Skin epidermis (tissue), 12 donors: Measurements from ENCODE around the gene RUNX1.

Experiments
- H3K27ac ChIP-seq, 21 experiments: fragments of 200-600 bp; sonication (generic) in 11 of 21; one replicate each; pipeline ENCODE4 v1.5.0; 2020; ENCODE audit warnings: mild to moderate bottlenecking in 3 of 21, inconsistent platforms in 2 of 21, moderate library complexity in 2 of 21
- H3K4me3 ChIP-seq, 7 experiments: fragments of 200-600 bp; sonication (generic) in 2 of 7; one replicate each; pipeline ENCODE4 v1.5.0; 2020; ENCODE audit warnings: inconsistent platforms in 2 of 7, mild to moderate bottlenecking in 2 of 7, moderate library complexity in 1 of 7

Gene RUNX1

DNA sequence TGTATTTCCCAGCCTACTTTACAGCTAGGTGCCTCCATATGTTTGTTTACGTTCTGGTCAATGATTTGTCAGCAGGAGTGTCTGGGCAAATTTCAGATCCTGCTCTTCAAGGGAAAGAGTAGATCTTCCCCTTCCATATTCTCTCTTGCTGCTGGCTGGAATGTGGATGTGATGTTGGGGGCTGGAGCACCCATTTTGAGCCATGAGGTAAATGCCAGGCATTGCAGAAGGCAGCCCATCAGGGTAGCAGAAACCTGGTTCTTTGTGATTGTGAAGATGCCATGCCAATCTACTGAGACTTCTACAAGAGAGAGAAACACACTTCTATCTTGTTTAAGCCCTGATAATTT, 25.1 kb downstream of the RUNX1 start:
- no peak overlapping the region for H3K4me3 ChIP-seq
- H3K27ac ChIP-seq: peak overlapping the region in 2 of 21 experiments; percentile 43 to 84

DNA sequence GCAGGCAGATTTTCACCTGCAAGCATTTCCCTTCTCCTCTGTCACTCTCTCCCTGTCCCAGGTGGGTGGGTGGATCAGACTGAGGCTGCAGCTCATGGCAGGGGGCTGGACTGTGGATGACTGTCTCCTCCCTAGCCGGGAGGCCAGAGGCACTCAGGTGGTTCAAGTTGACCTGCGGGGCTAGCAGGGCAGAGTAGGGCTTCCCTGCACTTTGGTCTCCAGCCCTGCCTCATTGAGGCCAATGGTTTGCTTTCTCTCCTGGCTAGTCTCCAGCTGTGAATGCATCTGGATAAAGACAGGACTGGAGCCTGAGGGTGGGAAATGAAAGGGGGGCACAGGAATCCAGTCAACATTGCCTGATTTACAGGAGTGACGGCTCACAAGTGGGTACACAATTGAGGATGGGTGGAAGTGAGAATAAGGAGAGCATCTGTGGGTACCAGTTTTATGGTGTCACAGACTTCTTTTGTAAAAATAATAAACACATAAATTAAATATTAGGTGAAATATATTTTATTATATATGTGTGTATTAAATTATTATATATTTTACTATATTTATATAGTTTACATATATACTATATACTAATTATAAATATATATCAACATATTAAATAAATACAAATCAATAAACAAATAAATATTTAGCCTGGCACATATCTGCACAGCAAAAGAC, 25.6 kb downstream of the RUNX1 start:
- peak overlapping the region in 4 of 21 experiments; percentile 10 to 62 (median 46) for H3K27ac ChIP-seq
- no peak overlapping the region for H3K4me3 ChIP-seq

DNA sequence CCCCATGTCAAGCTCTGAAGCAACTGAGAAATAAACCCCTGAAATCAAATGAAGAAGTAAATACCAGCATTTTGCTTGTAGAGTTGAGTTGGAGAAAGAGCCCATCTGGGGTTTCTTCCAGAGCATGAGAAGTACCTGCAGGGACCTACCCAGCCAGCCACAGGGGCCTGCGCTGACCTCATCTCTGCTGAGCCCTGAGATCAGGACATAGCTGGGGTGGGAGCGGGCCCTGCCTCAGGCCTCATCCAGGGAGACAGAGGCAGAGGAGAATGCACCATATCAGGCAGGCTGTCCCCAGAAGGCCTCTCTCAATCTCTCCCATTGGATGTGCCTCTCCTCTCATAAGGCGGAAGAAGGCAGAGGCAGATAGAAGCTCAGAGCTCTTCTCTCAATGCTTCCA, 27.6 kb downstream of the RUNX1 start:
- Histone ChIP-seq H3K27ac (peak overlapping the region in 10 of 21 experiments; percentile 13 to 79 (median 46)), H3K4me3 (no peak overlapping the region)

DNA sequence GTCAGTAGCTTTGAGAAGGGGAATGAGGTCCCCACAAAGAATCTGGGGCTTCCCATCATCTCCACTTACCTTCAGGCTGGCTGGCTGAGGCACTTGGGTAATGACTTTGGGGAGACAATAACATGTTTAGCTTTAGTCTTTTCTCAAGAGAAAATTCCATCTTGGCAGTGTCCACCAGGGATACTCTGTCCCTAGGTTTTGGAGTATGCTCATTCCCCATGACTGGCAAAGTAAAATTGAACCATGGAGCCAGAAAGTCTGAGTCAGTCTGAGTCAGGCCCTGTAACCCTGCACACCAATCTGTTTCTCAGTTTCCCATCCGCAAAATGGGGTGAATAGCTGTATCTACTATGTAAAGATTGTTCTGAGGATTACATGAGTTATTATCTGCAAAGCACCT, 28.2 kb downstream of the RUNX1 start:
- Histone ChIP-seq H3K4me3 (no peak overlapping the region), H3K27ac (peak overlapping the region in 3 of 21 experiments; percentile 39 to 79 (median 59))

DNA sequence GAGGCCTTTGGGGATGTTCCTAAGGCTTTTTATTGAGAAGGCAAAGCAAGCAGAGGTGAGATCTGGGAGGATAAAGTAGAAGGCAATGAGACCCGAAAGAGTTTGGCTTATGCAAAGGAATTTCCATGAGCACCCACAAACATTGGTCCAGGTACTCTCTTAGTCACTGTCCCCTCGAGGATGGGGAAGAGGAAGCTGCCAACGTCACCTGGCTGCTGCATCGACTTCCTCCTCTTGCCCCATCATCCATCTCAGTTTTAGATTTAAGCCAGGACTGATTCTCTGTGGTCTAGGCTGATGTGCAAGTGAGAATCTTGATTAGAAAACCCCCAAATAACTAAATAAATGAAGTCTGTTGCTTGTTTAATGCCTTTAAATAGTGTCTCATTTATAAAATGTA, 28.7 kb downstream of the RUNX1 start:
- Histone ChIP-seq H3K4me3 (no peak overlapping the region), H3K27ac (peak overlapping the region in 3 of 21 experiments; percentile 6 to 59 (median 39))

DNA sequence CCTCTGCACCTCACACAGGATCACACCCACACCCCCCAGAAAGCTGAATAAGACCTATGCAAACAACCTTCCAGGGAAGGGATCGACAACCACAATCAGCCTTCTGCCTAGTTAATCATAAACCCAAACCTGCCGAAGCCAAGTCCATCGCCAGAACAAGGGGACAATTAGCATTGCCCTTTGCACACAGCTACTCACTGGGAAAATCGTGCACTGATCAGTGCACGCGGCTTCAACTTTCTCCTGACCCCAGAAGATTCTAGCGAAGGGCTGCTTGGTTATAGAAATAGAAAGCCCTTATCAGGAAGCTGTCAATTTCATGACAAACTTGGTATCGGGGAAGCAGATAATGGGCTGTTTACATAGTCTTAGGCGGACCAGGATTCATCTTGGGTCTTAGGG, 29.5 kb downstream of the RUNX1 start:
- no peak overlapping the region for H3K27ac ChIP-seq
- no peak overlapping the region for H3K4me3 ChIP-seq

DNA sequence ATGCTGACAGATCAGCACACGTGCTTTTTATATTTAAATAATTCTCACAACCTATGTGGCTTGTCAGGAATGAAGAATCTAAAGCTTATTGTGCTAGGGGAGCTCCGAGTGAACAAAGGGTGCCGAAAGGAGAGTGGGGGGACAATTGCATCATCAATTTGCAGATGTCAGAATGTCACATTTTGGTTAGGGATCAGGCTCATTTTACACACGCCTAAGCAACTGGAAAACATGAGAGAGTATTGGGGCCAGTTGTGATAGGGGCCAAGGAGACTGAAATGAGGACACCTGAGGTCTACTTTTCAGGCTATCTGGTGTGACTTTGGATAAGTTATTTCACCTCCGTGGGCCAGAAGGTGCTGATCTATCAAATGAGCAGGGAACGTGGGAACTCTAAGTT, 31.8 kb downstream of the RUNX1 start:
- Histone ChIP-seq H3K27ac (no peak overlapping the region), H3K4me3 (no peak overlapping the region)

DNA sequence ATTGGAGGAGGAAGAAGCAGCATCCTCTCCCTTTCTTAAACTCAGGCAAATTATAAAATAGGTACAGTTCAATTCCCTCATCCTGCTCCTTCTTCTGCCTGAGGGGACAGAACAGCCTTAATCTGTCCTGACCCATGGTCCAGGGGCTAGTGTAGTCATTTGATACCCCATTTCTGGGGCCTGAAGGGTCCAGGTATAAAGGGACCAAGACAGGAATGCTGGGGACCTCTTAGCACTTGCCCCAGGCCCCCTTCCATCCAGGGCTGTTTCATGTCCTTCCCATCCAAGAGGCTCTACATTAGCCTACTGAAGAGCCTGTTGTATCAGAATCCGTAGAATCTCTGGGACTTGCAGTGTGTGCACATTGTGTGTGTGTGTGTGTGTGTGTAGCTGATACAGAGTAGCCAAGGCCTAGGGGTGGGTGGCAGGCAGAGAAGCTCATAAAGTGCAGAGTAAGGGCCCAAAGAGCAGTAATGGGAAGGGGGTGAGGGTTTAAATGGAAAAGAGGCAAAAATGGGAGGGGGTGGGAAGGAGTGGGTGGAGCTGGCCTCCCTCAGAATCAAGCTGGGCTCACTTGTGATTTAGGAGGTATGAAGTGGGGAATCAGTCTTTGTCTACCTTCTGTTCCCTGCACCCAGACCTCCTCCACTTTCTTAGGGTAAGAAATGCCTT, 32.4 kb downstream of the RUNX1 start:
- no peak overlapping the region for H3K27ac ChIP-seq

DNA sequence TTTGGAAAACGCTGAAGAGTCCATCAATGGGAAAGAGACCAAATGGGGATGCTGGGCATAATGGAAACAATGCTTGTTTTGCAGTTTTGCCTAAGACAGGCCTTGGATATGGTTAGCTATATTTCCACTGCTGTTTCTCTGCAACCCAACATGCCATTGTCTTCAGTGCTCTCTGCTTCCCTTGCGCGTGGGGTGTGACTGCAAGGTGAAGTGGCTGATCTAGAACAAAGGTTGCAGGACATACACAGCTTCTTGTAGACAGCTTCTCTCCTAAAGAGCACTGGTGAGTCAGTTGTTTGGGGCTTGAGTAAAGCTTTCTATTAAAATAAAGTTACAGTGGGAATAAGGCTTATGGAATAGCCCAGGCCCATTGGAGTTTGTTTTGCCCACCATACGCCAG, 33.0 kb downstream of the RUNX1 start:
- Histone ChIP-seq H3K4me3 (no peak overlapping the region), H3K27ac (no peak overlapping the region)

More for the DNA sequence above, 32.4 kb downstream of the RUNX1 start:
- no peak overlapping the region for H3K4me3 ChIP-seq

DNA sequence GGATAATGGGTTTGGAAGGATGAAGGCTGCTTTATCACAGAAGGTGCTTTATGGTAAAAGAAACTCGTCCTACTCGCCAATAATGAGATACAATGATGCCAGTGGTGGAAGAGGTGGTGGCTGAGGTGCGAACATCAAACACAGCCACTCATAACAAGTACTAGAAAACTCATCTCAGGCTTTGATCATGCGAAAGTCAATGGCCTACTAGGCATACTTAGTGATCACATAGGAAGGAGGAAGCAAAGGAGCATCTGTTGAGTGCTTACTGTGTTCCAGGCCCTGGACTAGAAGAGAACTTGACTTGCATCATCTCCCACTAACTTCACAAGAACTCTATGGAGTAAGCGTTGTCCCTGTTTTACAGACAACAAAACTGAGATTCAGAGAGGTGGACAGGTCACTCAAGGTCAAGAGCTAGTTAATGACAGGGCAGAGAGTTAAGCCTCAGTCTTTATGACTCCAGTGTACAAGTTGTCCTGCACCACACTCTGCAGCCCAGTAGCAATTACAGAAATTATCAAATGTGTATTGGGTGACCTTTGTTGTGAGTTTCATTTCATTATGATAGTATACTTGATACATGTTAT, 33.6 kb downstream of the RUNX1 start:
- Histone ChIP-seq H3K27ac (no peak overlapping the region), H3K4me3 (no peak overlapping the region)

DNA sequence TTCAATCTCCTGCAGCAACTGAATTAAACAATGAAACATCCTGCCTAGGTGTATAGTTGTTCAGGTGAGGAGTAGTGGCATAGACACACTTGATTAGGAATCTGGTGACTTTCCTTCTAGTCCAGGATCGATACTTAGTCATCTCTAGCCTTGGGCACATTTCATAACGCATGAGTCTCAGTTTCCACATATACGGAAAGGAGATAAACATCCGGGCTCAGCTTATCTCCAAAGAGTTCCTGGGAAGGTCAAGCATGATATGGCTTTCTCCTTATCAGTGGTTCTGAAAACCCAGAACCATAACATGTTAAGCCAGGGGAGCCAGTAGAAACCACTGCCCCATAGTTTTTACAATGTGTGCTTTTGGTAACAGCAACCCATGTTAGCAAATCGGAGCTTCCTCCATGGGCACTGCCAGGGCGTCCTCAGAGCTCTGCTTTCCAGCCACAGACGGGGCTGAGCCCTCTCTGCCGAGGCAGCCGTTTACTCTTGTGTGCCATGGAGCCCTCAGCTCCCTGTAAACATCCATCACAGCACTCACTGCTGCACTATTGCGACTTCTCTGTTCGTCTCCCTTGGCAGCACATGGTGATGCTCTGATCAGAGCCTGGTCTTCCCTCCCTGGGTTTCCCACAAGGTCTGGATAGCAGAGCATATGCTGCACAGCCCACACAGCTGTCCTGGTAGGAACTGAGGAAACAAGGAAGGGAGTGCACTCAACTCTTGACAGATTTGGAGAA, 34.6 kb downstream of the RUNX1 start:
- Histone ChIP-seq H3K27ac (peak overlapping the region in 2 of 21 experiments; percentile 4 to 8), H3K4me3 (no peak overlapping the region)

DNA sequence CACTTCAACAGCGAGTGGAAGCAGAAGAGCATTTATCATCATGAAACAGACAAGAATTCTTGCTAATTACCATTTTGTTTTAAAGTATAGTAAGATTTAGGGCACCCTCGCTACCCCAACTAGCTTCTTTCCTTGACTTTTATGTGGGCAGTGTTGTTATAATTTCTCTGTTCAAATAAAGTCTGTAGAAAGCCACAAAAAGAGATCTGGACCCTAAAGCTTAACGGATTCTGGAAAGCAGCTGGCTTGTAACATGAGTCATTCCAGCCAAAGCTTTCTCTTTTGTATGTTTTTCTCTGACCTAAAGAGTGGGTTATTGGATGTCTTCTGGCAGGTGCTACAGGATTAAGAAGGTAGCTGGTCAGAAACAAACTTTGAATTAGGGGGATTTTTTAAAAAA, 37.4 kb downstream of the RUNX1 start:
- H3K27ac ChIP-seq: peak overlapping the region in 2 of 21 experiments; percentile 2 to 45
- H3K4me3 ChIP-seq: no peak overlapping the region

DNA sequence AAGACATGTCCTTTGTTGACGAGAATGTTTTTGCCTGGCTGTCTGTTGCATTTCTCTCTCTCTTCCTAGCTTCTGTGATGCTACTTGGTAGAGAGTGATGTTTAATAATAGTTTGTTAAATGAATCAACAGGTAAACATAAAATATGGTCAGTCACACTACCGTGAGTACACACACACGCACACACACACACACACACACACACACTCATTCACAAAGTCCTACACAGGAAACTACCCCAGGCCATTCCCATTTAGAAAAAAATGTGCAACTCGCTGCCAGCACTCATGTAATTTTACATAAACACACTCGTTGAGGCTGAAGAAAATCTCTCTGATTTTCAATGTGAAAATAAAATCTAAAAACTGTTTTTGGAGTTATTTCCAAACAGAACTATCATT, 38.7 kb downstream of the RUNX1 start:
- Histone ChIP-seq H3K4me3 (no peak overlapping the region), H3K27ac (no peak overlapping the region)

DNA sequence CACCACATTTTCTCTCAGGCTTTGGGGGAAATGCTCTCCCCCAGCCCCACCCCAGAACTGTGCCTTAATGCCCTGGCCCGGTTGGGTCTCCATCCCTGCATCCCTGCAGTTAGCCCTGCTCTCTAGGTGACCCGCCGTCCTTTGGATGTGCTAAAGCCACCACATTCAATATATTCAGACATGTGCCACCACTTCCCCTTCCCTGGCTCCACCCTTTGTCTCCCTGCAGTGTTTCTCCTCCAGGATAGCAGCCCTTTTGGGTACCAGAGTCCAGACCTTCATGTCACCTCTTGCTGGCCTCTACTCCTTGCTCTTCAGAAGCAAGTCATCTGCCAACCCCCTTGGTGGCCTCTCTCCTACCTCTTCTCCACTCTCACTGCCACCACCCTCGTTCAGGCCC, 41.8 kb downstream of the RUNX1 start:
- no peak overlapping the region for H3K4me3 ChIP-seq
- H3K27ac ChIP-seq: no peak overlapping the region

DNA sequence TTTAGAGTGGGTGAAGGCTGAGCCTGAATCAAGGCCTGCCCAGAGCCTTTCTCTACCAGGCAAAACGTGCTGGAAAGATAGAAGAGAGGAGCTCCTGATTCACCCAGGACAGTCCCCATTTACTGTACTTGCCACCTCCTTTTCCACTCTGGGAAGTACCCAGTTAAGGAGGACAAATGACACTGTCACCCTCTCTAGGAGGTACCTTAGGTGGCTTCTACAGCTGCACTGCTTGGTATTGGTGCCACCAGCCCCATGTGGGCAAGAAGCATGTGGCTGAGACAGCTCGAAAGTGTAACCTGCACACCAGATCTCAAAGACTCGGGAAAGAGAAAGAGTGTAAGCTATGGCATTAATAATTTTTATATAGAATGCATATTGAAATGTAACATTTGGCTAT, 42.3 kb downstream of the RUNX1 start:
- Histone ChIP-seq H3K4me3 (no peak overlapping the region), H3K27ac (no peak overlapping the region)

DNA sequence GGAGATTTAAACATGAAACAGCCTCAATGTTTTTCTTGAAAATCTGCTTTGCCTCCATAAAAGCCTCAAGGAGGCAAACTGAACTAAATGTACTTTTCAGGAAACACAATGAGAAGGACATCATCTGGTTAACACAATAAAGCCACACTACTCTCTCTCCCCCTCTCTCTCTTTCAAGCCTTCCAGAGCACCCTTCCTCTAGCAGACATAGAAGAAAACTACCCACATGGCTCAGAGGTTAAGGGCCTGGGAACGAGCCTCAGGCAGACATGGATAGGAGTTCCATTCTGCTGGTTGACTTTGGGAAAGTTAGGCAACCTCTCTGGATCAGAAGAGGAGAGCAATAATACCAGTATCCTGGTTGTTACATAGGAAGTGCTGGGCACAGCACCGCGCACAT, 42.9 kb downstream of the RUNX1 start:
- H3K4me3 ChIP-seq: no peak overlapping the region

DNA sequence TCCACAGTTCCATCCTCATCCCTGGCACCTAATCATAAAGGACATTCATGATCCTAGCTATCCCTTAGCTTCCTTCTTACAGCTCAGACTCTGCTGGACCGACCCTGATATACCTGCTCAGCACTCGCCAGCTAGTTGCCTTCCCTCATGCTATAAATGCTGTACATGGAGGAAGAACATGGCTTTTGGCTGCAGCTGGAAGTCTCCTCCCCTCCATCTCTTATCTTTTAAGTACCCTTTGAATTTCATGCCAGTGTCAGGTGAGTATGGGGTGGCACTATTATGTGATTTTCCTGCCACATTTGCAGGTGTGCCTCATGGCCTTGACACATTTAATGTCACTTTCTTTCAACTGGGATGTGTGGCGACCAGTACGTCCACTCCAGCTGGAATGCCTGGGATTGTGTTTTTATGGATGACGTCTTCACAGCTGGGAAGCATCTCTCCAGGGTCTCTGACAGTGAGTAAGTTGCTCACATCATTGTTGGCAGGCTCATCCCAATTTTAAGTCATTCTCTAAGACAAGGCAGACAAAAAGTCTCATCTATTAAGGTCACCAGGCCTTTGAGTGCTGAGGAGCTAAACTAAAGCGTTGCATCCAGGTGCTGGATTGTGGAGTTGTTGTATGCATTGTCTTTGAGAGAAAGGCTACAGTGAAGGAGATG, 43.4 kb downstream of the RUNX1 start:
- Histone ChIP-seq H3K4me3 (no peak overlapping the region), H3K27ac (no peak overlapping the region)

More for the DNA sequence above, 42.9 kb downstream of the RUNX1 start:
- no peak overlapping the region for H3K27ac ChIP-seq

DNA sequence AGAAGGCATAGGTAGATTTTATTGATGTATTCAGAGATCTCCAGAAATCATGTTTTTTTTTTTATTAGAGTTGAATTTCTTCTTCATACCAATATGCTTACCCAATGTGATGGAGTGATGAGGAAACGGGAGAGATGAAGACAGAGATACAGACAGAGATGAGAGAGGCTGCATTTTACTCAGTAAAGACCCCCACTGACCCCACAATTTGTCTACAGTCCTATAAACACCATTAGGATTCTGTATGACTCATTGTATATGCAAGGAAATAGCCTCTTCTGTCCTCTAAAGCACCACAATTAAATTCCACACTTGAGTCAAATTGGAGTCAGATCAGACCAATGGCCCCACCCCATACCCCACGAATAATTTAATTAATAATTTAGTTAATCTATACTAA, 44.0 kb downstream of the RUNX1 start:
- Histone ChIP-seq H3K27ac (no peak overlapping the region), H3K4me3 (no peak overlapping the region)

DNA sequence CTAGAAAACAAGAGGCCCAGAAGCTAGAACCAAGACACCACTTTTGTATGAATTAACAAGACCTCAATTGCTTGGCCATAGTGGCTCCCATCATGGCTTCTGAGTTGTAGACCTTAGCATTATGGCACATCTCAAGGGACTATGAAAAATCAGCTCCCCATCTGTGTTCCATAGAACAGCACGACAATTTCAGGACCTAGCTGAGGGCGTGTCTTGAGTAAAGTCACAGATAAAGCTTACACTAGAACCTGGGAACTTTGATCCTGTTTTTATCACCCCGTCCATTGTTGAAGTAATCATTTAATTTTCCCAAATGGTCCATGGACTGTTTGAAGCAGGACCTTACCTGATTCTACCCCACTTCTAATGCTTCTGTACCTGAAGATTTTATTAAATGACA, 44.8 kb downstream of the RUNX1 start:
- no peak overlapping the region for H3K4me3 ChIP-seq
- H3K27ac ChIP-seq: no peak overlapping the region
